T-helper 9 cell (primary cell): ENCODE results near the gene PARD3B.

ENCODE experiments used
- DNase-seq: peaks from one replicate; pipeline ENCODE4 v3.0.0-alpha.2; 2020

Gene PARD3B

GRCh38 chr2:205030695-205031094, 485.4 kb downstream of the PARD3B start:
- no peak for DNase-seq

- no peak for DNase-seq
Measured at GRCh38 chr2:205032093-205032551, 486.8 kb downstream of the PARD3B start.

GRCh38 chr2:205033431-205033830, 488.2 kb downstream of the PARD3B start:
- DNase-seq = no peak

DNA sequence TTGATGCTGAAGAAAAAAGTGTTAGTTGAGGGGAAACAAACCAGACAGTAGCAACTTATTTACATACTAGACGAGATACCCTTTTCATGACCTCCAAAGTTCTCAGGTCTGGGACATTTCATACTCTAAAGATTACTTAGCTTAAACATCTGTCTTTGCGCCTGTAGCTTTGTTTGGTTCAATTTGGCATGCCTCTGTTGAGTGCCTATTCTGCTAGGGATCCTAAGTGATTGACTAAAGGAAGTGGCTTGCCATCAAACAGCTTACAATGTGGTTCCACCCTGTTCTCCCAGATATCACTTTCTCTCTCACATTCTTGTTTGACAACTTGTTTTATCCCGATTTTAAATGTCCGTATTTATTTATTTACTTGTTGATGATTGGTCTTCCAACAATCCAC, 488.8 kb downstream of the PARD3B start:
- DNase-seq = no peak

DNA sequence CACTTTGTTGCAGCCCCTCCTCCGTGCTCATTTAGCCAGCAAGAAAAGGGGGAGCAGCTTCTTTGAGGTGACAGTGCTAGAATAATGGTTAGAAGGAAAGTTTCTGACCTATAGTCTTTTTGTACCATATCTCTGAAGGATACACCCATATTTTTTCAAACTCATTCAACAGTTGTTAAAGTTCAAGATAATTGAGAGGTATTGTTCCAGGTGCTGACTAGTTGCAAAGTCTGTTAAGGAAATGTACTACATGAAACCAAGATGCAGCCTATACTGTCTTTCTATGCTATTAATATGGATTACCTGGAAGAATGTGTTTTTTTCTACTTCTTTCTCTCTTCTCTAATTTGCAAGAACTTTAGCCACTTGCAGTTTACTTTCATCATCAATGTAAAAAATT, 495.0 kb downstream of the PARD3B start:
- DNase-seq = no peak

DNA sequence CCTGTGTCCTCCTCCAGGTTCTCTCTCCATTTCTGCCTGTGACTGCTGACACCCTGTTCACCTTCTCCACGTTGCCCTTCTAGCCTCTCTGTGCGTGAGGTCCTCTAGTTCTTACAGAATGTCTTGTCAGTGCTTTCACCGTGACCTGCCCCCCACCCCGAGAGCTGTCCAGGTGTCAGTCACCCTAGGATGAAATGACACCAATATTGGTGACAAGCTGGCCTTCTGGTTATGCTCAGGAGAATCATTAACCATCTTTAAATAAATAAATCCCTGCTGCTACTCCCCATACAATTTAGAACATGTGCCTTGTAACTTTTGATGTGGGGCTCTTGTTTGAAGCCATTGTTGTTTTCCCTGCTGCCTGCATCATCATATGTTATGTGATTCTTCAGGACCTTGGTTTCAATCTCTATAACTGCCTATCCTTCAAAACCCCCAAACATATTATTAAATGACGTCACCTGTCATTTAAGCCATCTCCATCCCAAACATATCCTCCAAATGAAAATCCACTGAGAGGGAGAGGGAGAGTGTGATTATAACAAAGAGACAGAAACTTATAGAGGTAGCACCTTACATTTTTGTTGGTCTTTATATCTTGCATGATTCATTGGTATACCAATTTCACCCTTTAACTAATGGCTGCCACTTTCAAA, 496.3 kb downstream of the PARD3B start:
- DNase-seq = no peak

- no peak for DNase-seq
Measured at GRCh38 chr2:205043285-205043684, 498.0 kb downstream of the PARD3B start.

DNA sequence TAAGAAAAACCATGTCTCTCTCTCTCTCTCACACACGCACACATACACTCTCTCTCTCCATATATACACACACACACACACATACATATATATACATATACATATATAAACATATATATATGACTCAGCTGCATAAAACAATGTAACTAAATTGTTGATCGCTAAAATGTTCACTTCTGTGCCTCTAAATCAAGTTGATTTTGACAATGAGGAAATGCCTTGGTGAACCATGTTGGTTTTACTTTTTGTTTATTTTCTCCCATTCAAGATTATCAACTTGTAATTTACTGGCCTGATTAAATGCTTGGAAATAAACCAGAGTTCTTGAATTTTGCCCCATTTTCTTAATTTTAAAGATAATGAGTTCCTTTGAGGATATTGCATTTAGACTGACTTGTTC, 500.4 kb downstream of the PARD3B start:
- no peak for DNase-seq

DNA sequence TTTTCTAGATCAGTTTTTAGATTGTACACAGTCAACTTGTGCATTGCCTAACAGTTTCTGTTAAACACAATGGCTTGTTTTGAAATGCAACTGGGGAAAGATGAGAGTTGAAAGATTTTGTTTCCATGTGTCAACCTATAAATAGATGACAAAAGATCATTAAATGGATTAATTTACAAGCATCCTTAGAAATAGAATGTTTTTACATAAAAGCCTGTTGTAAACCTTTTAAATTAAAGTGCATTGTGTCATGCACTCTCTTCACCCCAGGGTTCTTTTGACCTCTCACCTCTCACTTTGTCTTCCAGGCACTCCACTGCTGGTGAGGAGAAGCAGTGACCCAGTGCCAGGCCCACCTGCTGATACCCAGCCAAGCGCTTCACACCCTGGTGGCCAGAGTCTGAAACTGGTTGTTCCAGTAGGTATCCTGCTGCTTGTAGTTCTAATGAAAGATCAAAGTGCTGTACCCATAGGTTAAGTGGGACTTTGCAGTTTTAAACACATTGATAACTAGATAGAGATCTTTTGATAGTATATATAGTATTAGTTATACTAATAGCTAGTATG, 502.1 kb downstream of the PARD3B start:
- no peak for DNase-seq

DNA sequence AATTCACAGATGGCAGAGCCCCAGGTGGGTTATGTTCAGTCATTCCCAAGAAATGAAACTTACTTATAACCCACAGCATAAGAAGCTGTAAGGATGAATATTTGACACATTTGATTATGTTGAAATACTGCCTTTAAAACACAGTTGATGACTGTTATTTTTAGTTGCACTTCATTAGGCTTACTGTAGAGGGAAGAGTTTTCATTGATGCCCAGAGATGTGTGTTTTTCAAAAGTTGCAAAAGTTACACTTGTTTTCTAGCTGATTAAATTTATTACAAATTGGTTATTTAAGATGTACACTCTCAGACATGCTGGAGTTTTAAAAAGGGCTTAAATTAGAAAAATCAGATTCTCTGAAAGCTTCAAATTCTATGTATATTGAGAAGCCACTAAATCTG, 506.1 kb downstream of the PARD3B start:
- DNase-seq = no peak

- no peak for DNase-seq
Measured at GRCh38 chr2:205052781-205053180, 507.5 kb downstream of the PARD3B start.

DNA sequence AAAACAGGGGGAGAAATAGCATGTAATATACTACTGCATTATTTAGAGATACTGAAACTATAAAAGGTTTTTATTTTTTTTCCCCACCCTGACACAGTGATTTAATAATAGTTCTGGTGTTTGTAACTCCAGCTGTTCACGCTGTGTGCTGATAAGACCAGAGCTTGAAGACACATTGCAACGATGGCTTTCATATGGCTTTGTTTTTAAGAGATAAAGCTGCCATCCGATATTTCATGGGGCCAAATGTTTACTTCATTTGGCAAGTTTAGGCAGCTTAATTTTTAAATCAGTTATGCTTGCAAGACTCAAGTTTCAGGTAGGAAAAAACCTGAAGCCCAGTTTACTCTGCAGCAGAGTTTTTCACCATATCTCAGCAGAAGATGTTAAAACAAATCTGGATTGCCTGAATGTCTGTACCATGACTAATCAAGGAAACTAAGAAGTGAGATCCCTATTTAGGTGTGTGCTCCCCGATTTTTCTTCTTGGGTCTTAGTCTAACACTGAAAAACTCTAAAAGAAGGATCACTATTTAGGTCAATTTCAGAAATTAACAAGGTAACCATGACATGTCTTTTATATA, 508.6 kb downstream of the PARD3B start:
- no peak for DNase-seq

DNA sequence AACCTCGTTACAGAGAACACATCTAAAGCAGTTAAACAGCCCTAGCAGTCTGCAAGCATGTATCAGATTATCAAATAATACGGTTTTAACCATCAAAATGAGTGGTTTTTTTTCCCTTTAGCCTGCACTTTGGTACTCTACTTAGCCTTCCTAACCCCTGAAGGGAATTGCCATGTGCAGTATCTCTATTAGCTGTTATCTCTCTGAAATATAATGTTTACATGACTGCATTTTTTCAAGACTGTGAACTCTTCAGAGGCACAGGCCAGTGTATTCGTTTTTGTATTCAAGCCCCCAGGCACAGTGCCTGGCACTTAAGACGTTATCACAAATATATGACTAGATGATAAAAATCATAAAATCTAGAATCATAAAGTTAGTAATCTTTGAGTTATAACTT, 509.5 kb downstream of the PARD3B start:
- DNase-seq = no peak

DNA sequence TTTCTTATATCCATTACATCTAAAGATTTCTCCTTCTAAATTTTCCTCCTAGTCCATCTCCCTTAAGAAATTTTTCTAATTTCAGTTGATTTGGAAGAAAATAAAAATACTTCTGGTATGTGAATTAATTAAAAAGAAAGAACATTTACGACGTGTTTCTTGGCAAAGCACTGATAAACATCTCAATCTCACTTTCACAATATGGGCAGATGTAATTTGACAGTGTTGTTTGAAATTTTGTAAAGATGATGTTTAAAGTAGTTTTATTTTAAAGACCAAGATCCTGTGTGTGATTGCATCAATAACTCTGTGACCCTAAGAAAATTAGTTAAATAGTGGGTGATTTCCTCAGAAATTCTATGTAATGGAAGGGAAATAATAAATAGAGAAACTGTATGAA, 510.0 kb downstream of the PARD3B start:
- no peak for DNase-seq

DNA sequence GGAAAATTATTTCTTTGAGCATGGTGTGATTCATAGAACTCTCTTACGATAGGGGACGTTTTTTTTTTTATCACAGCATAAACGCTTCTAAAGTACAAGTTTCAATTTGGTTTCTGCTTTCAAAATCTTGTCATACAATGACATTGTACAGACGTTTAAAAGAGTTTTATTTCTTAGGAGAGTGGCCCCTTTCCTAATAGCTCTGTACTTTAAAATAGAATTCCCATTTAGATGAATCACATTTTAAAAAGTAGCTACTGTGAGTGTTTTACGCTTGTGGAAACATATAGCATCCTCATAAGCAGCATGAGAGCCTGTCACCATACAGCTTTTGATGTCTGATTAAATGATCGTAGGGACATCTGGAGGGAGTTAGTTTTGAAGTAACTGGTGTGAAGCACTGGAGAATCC, 510.9 kb downstream of the PARD3B start:
- no peak for DNase-seq

DNA sequence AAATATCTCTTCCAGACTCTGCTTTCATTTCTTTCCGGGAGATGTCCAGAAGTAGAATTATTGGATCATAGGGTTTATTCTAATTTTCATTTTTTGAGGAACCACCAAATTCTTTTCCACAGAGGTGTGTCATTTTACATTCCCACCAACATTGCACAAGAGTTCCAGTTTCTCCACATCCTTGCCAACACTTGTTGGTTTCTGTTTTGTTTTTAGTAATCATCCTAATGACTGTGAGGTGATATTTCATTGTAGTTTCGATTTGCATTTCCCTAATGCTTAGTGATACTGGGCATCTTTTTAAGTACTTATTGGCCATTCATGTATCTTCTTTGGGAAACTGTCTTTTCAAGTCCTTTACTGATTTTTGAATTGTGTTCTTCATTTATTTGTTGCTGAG, 513.1 kb downstream of the PARD3B start:
- DNase-seq = no peak

GRCh38 chr2:205060269-205060668, 515.0 kb downstream of the PARD3B start:
- no peak for DNase-seq

GRCh38 chr2:205066081-205066480, 520.8 kb downstream of the PARD3B start:
- no peak for DNase-seq

- no peak for DNase-seq
Measured at GRCh38 chr2:205069928-205070327, 524.7 kb downstream of the PARD3B start.

DNA sequence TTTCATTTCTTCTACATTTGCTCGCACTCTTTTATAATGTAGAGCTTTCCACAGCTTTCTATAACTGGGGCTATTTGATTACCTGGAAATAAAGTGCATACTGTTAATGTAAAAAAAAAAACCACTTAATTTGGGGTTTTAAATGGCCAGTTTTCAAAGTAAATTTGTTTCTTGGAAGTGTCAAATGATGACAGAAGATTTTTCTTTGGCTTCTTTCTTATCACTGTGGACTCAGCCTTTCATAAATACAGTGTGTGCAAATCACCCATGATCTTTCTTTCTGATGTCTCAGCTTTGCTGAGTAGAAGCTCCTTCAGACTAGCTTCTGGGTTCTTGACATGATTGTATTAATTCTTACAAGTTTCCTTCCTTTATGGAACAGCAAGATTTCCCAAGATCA, 525.6 kb downstream of the PARD3B start:
- DNase-seq = no peak

GRCh38 chr2:205073433-205074020, 528.3 kb downstream of the PARD3B start:
- no peak for DNase-seq

GRCh38 chr2:205076405-205076804, 531.1 kb downstream of the PARD3B start:
- no peak for DNase-seq

- DNase-seq = no peak
Measured at GRCh38 chr2:205077159-205077558, 531.9 kb downstream of the PARD3B start.

DNA sequence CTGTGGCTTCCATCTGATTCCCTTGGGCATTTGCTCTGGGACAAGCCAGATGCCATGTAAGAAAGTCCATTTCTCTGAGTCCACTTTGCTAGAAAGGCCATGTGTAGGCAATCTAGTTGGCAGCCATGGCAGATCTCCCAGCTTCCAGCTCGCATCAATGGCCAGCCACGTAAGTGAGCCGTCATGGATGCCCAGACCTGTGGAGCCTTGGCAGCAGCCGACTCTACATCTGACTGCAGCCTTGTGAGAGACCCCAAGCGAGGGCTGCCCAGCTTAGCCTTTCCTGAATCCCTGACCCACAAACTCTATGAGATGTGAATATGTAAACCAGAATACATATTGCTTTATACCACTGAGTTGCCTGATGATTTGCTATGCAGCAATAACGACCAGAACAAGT, 533.5 kb downstream of the PARD3B start:
- DNase-seq = no peak
